NOMO-1 (cell line): Measurements from ENCODE around the gene TMEM245.
A peak's percentile ranks its signal among the peaks of the same experiment; 100 is the strongest.

Source experiments
- DNase-seq, 2 experiments: peaks; one replicate each; lab custom pipeline; 2025; ENCODE audit not compliant: unreplicated experiment in 2 of 2; lab: John Stamatoyannopoulos, UW

TMEM245 gene

GRCh38 chr9:109119439-109120203 is at the start of gene TMEM245:
TMEM245 (minus strand) TSS chr9:109119947; CDS start chr9:109119913, 34 bp downstream.
- peak; percentile 98 to 99 for DNase-seq

GRCh38 chr9:109168170-109168569 is 48.4 kb upstream of the TMEM245 start:
- peak in 1 of 2 experiments; percentile 5 for DNase-seq

GRCh38 chr9:109167716-109168115 is 48.0 kb upstream of the TMEM245 start:
- DNase-seq = no peak

GRCh38 chr9:109166771-109167601 is 47.2 kb upstream of the TMEM245 start, which contains the start of gene FRRS1L:
FRRS1L (minus strand) TSS chr9:109167249; CDS start chr9:109167138, 111 bp downstream.
- DNase-seq = no peak

GRCh38 chr9:109166171-109166770 is 46.5 kb upstream of the TMEM245 start:
- no peak for DNase-seq

- DNase-seq = peak; percentile 76 to 81
Measured at GRCh38 chr9:109164042-109164441, 44.3 kb upstream of the TMEM245 start.

GRCh38 chr9:109163194-109163593 is 43.4 kb upstream of the TMEM245 start:
- DNase-seq = no peak

- DNase-seq = no peak
Measured at GRCh38 chr9:109162677-109163076, 42.9 kb upstream of the TMEM245 start.

GRCh38 chr9:109161471-109161870 is 41.7 kb upstream of the TMEM245 start:
- DNase-seq = peak; percentile 25 to 57

GRCh38 chr9:109159583-109159982 is 39.8 kb upstream of the TMEM245 start:
- DNase-seq = no peak

GRCh38 chr9:109158651-109159050 is 38.9 kb upstream of the TMEM245 start:
- no peak for DNase-seq

- no peak for DNase-seq
Measured at GRCh38 chr9:109156708-109157107, 37.0 kb upstream of the TMEM245 start.

- DNase-seq = no peak
Measured at GRCh38 chr9:109150925-109151545, 31.3 kb upstream of the TMEM245 start.

GRCh38 chr9:109149722-109150121 is 30.0 kb upstream of the TMEM245 start:
- no peak for DNase-seq

- DNase-seq = no peak
Measured at GRCh38 chr9:109149089-109149488, 29.3 kb upstream of the TMEM245 start.

GRCh38 chr9:109145051-109145450 is 25.3 kb upstream of the TMEM245 start:
- no peak for DNase-seq

- DNase-seq = peak; percentile 36 to 56
Measured at GRCh38 chr9:109143881-109144562, 24.3 kb upstream of the TMEM245 start.

- DNase-seq = no peak
Measured at GRCh38 chr9:109141375-109141774, 21.6 kb upstream of the TMEM245 start.

- DNase-seq = no peak
Measured at GRCh38 chr9:109139851-109140250, 20.1 kb upstream of the TMEM245 start.

- DNase-seq = no peak
Measured at GRCh38 chr9:109138421-109138820, 18.7 kb upstream of the TMEM245 start.
